Right renal cortex interstitium (tissue), 3 donors: ENCODE results near the gene PCDH1. TPM values are rescaled to one million over a fixed set of nuclear protein-coding genes. Genes with fewer than 3 reads are reported as not detected.
"Not testable (repeated sequence)": the region's sequence is repeated elsewhere in the genome, so short reads cannot be mapped to it uniquely, and the experiment has no call there.

Source experiments
- DNase-seq, 3 donors: peaks; one replicate each; pipeline ENCODE4 v3.0.0-alpha.2; 2013; ENCODE audit warnings: low read depth in 3 of 3, low spot score in 2 of 3
- polyA plus RNA-seq, 3 donors: library from polyadenylated mRNA; unstranded; fragments of 120-200 nt; gene quantifications; one replicate each; pipeline ENCODE4 v1.2.1, GENCODE V29; 2013; ENCODE audit not compliant: insufficient read length in 3 of 3

PCDH1 gene
- polyA plus RNA-seq, 3 donors: 26.6 to 27.6 (median 26.6) TPM

- DNase-seq: no peak
Observed at GRCh38 chr5:141902015-141902814, 24.0 kb upstream of the PCDH1 start.

- DNase-seq: no peak
Observed at GRCh38 chr5:141898448-141899049, 20.3 kb upstream of the PCDH1 start.

- no peak for DNase-seq
Observed at GRCh38 chr5:141897425-141897824, 19.2 kb upstream of the PCDH1 start.

GRCh38 chr5:141890429-141890828 is 12.2 kb upstream of the PCDH1 start:
- DNase-seq: not testable (repeated sequence)

- no peak for DNase-seq
Observed at GRCh38 chr5:141889282-141889871, 11.2 kb upstream of the PCDH1 start.

- no peak for DNase-seq
Observed at GRCh38 chr5:141883892-141884318, 5.7 kb upstream of the PCDH1 start.

- no peak for DNase-seq
Observed at GRCh38 chr5:141883184-141883891, 5.1 kb upstream of the PCDH1 start.

GRCh38 chr5:141882594-141883183 is 4.5 kb upstream of the PCDH1 start:
- DNase-seq: no peak

GRCh38 chr5:141881886-141882285 is 3.7 kb upstream of the PCDH1 start:
- DNase-seq: no peak

GRCh38 chr5:141880961-141881801 is 3.0 kb upstream of the PCDH1 start:
- DNase-seq: no peak

GRCh38 chr5:141879941-141880738 is 1.9 kb upstream of the PCDH1 start:
- no peak for DNase-seq

- DNase-seq: no peak
Observed at GRCh38 chr5:141879426-141879759, 1.2 kb upstream of the PCDH1 start.

- peak; percentile 88 to 94 (median 88) for DNase-seq
Observed at GRCh38 chr5:141878711-141879425, 658 bp upstream of the PCDH1 start.

- DNase-seq: no peak
Observed at GRCh38 chr5:141877356-141878185, 639 bp downstream of the PCDH1 start.

GRCh38 chr5:141876628-141877355 is 1.4 kb downstream of the PCDH1 start:
- no peak for DNase-seq

- DNase-seq: no peak
Observed at GRCh38 chr5:141875795-141876627, 2.2 kb downstream of the PCDH1 start.
